ENCODE measurements around the gene C4orf54. TPM values are rescaled to one million over a fixed set of nuclear protein-coding genes. Genes with fewer than 3 reads are reported as not detected.

The C4orf54 gene
- total and polyA plus RNA-seq, 10 of the 15 experiments (the other 5 are each of a cell fraction or from before 2014, with no cell fraction given) = 0.01 TPM; not detected in 9

- BruUV-seq (replicated peaks) = no TSS peak
- no peak overlapping the region for H3K4me2 ChIP-seq (ENCODE audit: control insufficient read depth, insufficient read depth)
- FAIRE-seq = no peak
Measured at GRCh38 chr4:99655308-99656081, 2.1 kb downstream of the C4orf54 start.

More at GRCh38 chr4:99655308-99656081, 2.1 kb downstream of the C4orf54 start:
- SMC1A ChIA-PET (ENCODE audit: uncharacterized antibody, unreplicated experiment) = no interaction called here
- intact Hi-C loops (cut with micrococcal nuclease; ENCODE audit: unreplicated experiment) = no loop called here
- POLR2A ChIA-PET = no interaction called here
- RAD21 ChIA-PET (ENCODE audit: unreplicated experiment) = no interaction called here
- H4K20me1 ChIP-seq (ENCODE audit: control insufficient read depth, insufficient read depth) = no peaks in the 10 kb centered on the region
- H3K9me3 ChIP-seq (replicated peaks; ENCODE audit: control insufficient read depth, insufficient read depth, low read length) = no peaks in the 10 kb centered on the region
- DNase-seq (ENCODE audit: low read depth, low spot score) (no peak), ATAC-seq (peak; percentile 27; the same call in 2 of the 3 replicates)
- H3K4me1 ChIP-seq (ENCODE audit: control insufficient read depth, insufficient read depth, low read length) = no peaks in the 10 kb centered on the region
- H3K79me2 ChIP-seq (ENCODE audit: control insufficient read depth, insufficient read depth, low read length) = no peaks in the 10 kb centered on the region
- CTCF ChIA-PET = no interaction called here
- H3K36me3 ChIP-seq (ENCODE audit: control insufficient read depth in 2 of 2, insufficient read depth in 2 of 2, low read length in 1 of 2) = no peaks in the 10 kb centered on the region
- in situ Hi-C loops (cut with MboI) = no loop called here
- H3K9ac ChIP-seq (ENCODE audit: control insufficient read depth, insufficient read depth, low read length) = no peak overlapping the region
- no peak overlapping the region for H3K27ac ChIP-seq (ENCODE audit: control insufficient read depth, insufficient read depth)
- H3K27me3 ChIP-seq (replicated peaks in 1 of 2; ENCODE audit: control insufficient read depth in 2 of 2, insufficient read depth in 2 of 2, low read length in 1 of 2) = no peaks in the 10 kb centered on the region
- no peak overlapping the region for H2AFZ ChIP-seq (ENCODE audit: control insufficient read depth, low read depth, low read length)
- 31% methylated on average over 9 of the region's 9 CpGs for WGBS (ENCODE audit: insufficient coverage, insufficient replicate concordance, low lambda C conversion rate, missing lambda C conversion rate)
- H3K4me3 ChIP-seq = no peak overlapping the region
- TF ChIP-seq IRF4 (IDR thresholded peaks at IDR 0.05; ENCODE audit: low read depth, low read length) (no peak), SKIL (IDR thresholded peaks at IDR 0.05; ENCODE audit: low read depth, poor library complexity, severe bottlenecking) (no peak), MXI1 (IDR thresholded peaks at IDR 0.05; ENCODE audit: low read depth, low read length) (no peak), SMC3 (IDR thresholded peaks at IDR 0.05; ENCODE audit: borderline replicate concordance, low read length) (no peak), SPI1 (IDR thresholded peaks at IDR 0.05; ENCODE audit: borderline replicate concordance, insufficient read depth, low read depth, low read length) (no peak)
